OCI-LY3 (cell line): Measurements from ENCODE around the gene KLHL12.

Experiments
- EZH2phosphoT487 ChIP-seq: fragments of 200-600 bp; shearing (Covaris generic); IDR thresholded peaks from 2 replicates; pipeline ENCODE4 v1.6.1; 2018; ENCODE audit warnings: antibody characterized with exemption, mixed run types, low read depth
- TF ChIP-seq, protein P1 (sequence below): fragments of 200-600, 300-600 bp; sonication (generic); IDR thresholded peaks from 2 replicates; pipeline ENCODE4 v1.5.1; 2014; ENCODE audit warnings: antibody characterized with exemption, low read length, low read depth

DNA sequence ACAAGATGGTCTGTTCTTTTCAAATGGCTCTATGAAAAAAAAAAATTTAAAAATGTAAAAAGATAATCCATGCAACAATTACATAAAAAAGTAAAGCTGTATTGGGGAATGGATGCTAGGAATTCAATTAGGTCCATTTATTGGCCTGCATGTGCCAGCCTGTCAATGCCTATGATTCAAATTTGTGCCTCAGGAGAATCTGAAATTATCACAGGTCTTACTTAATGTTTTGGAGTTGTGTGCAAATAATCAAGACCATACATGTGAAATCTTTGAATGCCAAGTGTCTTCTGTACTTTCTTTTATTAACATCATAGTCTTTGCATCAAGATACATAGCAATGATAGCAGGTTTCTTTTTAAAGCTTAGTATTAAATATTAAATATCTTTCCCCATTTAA lies 13.5 kb upstream of the KLHL12 start:
- TF ChIP-seq, protein P1, sequence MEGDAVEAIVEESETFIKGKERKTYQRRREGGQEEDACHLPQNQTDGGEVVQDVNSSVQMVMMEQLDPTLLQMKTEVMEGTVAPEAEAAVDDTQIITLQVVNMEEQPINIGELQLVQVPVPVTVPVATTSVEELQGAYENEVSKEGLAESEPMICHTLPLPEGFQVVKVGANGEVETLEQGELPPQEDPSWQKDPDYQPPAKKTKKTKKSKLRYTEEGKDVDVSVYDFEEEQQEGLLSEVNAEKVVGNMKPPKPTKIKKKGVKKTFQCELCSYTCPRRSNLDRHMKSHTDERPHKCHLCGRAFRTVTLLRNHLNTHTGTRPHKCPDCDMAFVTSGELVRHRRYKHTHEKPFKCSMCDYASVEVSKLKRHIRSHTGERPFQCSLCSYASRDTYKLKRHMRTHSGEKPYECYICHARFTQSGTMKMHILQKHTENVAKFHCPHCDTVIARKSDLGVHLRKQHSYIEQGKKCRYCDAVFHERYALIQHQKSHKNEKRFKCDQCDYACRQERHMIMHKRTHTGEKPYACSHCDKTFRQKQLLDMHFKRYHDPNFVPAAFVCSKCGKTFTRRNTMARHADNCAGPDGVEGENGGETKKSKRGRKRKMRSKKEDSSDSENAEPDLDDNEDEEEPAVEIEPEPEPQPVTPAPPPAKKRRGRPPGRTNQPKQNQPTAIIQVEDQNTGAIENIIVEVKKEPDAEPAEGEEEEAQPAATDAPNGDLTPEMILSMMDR: no peak
- no peak for TF ChIP-seq EZH2phosphoT487
